ENCODE results near the gene APLP2.
"Not testable (repeated sequence)": the region's sequence is repeated elsewhere in the genome, so short reads cannot be mapped to it uniquely, and the experiment has no call there.

The APLP2 gene

DNA sequence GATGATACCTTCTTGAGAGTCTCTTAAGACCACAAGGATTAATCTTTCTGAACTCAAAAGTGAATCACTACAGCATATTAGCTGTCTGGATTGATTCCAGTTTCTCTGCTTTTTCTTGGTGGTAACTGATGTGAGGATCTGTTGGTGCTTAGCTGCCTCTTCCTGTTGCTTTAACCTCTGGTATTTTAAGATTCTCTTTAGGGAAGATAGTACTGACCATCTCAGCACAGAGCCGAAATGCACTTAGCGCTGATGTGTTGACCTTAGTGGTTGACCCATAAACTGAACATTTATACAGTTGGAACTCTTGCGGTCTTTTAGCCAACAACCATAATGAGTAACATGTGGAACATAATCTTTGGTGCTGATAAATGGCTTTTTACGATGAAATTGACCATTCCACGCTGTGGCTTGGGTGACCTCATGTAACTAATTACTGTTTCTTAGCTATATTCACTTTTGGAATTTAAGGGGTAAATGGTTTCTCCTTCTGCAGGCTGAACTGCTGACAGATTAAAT lies 33.7 kb downstream of the APLP2 start:
- no peak for FAIRE-seq
- TF ChIP-seq, protein P1, sequence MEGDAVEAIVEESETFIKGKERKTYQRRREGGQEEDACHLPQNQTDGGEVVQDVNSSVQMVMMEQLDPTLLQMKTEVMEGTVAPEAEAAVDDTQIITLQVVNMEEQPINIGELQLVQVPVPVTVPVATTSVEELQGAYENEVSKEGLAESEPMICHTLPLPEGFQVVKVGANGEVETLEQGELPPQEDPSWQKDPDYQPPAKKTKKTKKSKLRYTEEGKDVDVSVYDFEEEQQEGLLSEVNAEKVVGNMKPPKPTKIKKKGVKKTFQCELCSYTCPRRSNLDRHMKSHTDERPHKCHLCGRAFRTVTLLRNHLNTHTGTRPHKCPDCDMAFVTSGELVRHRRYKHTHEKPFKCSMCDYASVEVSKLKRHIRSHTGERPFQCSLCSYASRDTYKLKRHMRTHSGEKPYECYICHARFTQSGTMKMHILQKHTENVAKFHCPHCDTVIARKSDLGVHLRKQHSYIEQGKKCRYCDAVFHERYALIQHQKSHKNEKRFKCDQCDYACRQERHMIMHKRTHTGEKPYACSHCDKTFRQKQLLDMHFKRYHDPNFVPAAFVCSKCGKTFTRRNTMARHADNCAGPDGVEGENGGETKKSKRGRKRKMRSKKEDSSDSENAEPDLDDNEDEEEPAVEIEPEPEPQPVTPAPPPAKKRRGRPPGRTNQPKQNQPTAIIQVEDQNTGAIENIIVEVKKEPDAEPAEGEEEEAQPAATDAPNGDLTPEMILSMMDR (IDR thresholded peaks at IDR 0.05; ENCODE audit: insufficient read depth, missing control alignments) = no peak
- DNase-seq (ENCODE audit: insufficient read length, low spot score) = no peak

DNA sequence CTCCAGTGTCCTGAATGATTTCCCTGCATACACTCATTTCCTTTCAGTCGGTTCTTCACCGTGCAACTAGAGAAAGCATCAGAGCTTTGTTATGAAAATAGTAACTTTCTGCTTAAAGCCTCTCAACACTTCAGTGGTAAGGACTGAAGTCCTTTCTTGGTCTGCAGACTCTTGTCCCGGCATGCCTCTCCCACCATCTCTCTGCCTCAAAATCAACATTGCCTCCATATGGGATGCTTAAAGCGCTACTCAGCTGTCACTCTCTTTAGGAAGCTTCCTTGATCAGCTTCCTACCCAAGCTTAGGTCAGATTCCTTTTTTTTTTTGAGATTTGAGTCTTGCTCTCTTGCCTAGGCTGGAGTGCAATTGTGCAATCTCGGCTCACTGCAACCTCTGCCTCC lies 36.7 kb downstream of the APLP2 start:
- FAIRE-seq = no peak
- DNase-seq (ENCODE audit: insufficient read length, low spot score) = no peak
- TF ChIP-seq, protein P1 (IDR thresholded peaks at IDR 0.05; ENCODE audit: insufficient read depth, missing control alignments) = no peak

DNA sequence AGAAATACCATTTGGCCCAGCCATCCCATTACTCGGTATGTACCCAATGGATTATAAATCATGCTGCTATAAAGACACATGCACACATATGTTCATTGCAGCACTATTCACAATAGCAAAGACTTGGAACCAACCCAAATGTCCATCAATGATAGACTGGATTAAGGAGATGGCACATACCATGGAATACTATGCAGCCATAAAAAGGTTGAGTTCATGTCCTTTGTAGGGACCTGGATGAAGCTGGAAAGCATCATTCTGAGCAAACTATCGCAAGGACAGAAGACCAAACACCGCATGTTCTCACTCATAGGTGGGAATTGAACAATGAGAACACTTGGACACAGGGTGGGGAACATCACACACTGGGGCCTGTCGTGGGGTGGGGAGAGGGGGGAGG lies 39.0 kb downstream of the APLP2 start:
- not testable (repeated sequence) for FAIRE-seq; DNase-seq (ENCODE audit: insufficient read length, low spot score)

DNA sequence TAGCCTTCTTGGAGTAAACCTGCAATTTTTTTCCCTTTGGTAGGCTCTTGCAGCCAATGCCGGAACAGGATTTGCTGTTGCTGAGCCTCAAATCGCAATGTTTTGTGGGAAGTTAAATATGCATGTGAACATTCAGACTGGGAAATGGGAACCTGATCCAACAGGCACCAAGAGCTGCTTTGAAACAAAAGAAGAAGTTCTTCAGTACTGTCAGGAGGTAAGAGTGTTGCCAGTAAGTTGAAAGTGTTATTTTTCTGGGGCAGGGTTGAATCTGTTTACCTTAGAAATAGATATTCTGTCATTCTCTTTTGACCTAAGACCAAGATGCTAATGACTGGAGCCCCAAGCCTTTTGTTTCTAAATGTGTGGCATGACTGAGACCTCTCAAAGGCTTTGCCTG lies 39.7 kb downstream of the APLP2 start:
- FAIRE-seq = no peak
- TF ChIP-seq, protein P1 (IDR thresholded peaks at IDR 0.05; ENCODE audit: insufficient read depth, missing control alignments) = no peak
- DNase-seq (ENCODE audit: insufficient read length, low spot score) = no peak

DNA sequence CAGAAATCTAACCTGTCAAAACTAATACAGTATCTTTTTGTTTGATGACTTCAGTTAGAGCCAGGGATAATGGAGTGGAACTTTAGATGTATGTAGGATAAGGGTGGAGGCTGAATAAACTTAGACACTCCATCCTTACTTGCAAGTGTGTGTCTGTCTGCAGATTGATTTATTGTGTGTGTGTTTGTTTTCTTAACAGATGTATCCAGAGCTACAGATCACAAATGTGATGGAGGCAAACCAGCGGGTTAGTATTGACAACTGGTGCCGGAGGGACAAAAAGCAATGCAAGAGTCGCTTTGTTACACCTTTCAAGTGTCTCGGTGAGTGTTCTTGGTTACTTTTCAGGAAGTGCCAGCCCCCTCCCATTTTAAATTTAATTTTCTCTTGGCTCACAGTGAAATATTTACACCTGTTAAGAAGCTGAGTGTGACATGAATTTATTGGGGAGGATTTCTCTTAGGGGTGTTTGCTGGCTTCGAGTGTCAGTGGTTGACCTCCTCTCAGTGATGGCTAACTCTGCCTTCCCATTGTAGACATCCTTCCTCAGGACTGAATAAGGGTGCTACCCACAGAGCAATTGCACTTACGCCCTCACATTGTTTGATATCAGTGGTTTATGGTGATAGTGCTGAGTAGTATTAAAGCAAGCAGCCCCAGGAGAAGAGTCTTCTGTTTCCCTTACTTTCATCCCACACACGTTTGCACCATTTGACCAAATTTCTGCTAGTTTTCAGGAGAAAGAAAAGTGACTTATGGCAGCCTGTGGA lies 40.8 kb downstream of the APLP2 start:
- TF ChIP-seq, protein P1 (IDR thresholded peaks at IDR 0.05; ENCODE audit: insufficient read depth, missing control alignments) = no peak
- DNase-seq (ENCODE audit: insufficient read length, low spot score) (no peak), FAIRE-seq (no peak)

DNA sequence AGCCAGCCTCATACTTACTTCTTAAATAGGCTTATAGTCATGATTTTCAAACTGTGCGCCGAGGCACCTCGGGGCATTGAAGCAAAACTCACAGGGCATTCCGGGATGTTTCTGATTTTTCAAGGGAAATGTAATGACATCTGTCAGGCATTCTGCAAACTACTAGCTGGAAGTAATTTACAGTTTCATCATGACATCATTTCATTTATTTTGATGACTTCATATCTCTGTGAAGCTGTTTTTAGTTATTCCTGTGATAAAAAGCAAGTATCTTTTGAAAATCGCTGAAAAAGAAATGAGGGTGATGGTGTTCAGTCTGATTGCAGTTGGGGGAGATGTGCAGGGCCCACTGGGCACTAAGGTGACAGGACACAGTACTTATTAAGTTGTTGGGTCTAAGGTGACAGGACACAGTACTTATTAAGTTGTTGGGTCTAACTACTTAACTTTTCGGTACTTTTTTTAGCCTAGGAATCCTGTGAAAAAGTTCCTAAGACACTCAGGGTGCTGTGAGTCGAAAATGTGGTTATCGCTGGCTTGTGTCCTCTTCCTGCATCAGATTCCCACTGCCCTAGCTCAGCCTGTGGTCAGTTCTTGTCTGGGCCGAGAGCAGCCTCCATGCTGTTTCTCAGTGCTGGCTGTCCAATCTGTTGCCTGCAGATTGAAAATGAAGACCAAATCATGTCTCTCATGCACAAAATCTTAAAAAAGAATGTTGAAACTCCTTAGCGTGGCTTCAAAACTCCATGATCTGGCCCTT lies 42.6 kb downstream of the APLP2 start:
- no peak for DNase-seq (ENCODE audit: insufficient read length, low spot score)
- no peak for FAIRE-seq
- TF ChIP-seq, protein P1 (IDR thresholded peaks at IDR 0.05; ENCODE audit: insufficient read depth, missing control alignments) = no peak

DNA sequence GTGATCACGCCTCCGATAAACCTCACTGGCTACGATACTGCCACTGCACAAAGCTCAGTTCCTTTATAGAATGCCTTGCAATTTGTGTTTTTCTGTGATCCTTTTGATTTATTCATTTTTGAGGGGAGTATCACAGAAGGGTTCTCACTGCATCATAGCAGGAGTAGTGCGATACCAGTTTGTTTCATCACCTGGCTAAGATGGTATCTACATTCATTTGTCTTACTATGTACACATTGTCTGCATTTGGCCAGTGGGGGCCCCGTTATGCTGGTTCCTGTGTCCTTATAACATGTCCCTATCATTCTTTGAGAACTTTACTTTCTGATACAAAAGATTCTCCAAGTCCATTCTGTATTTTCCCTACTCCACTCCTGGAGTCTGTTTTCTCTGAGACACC lies 44.6 kb downstream of the APLP2 start:
- TF ChIP-seq, protein P1 (IDR thresholded peaks at IDR 0.05; ENCODE audit: insufficient read depth, missing control alignments) = no peak
- DNase-seq (ENCODE audit: insufficient read length, low spot score) = no peak
- no peak for FAIRE-seq

Measured in D721Med (cell line).